ENCODE data around the gene ALG14. TPM values are rescaled to one million over a fixed set of nuclear protein-coding genes. Genes with fewer than 3 reads are reported as not detected.

ALG14 gene
- total and polyA plus RNA-seq, 2 of the 4 experiments (the other 2 are of a cell fraction) = 1.7 to 2.0 TPM

GRCh38 chr1:95041491-95042165 lies 31.1 kb downstream of the ALG14 start:
- ChIA-PET CTCF (interaction anchor here (0.5 to 1.8 kb wide), 33 partner anchors 12 to 525 kb away, joined by 3 to 35 read pairs (median 5); no protein-coding TSS in a partner anchor), POLR2A (ENCODE audit: unreplicated experiment) (interaction anchor here (0.6 to 0.7 kb wide), 2 partner anchors 114 to 205 kb away, joined by 3 read pairs; partner anchors contain the start of gene CNN3)
- TF ChIP-seq CHD1 (IDR thresholded peaks at IDR 0.05; ENCODE audit: low read depth, low read length) = no peak
- TF ChIP-seq POLR2A (IDR thresholded peaks at IDR 0.05; ENCODE audit: low read depth, low read length) = peak; percentile 62; the same call in 1 of the 2 replicates
- TF ChIP-seq BHLHE40 (IDR thresholded peaks at IDR 0.05; ENCODE audit: low read depth, low read length) = no peak
- peak; percentile 100 for TF ChIP-seq RAD21 (IDR thresholded peaks at IDR 0.05; ENCODE audit: low read length)
- TF ChIP-seq, protein P1, sequence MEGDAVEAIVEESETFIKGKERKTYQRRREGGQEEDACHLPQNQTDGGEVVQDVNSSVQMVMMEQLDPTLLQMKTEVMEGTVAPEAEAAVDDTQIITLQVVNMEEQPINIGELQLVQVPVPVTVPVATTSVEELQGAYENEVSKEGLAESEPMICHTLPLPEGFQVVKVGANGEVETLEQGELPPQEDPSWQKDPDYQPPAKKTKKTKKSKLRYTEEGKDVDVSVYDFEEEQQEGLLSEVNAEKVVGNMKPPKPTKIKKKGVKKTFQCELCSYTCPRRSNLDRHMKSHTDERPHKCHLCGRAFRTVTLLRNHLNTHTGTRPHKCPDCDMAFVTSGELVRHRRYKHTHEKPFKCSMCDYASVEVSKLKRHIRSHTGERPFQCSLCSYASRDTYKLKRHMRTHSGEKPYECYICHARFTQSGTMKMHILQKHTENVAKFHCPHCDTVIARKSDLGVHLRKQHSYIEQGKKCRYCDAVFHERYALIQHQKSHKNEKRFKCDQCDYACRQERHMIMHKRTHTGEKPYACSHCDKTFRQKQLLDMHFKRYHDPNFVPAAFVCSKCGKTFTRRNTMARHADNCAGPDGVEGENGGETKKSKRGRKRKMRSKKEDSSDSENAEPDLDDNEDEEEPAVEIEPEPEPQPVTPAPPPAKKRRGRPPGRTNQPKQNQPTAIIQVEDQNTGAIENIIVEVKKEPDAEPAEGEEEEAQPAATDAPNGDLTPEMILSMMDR (conservative IDR thresholded peaks at IDR 0.05; ENCODE audit: low read depth, low read length) = peak; percentile 97
- TF ChIP-seq SMC3 (IDR thresholded peaks at IDR 0.05; ENCODE audit: low read depth, low read length) = peak; percentile 99
- TF ChIP-seq, protein P2, sequence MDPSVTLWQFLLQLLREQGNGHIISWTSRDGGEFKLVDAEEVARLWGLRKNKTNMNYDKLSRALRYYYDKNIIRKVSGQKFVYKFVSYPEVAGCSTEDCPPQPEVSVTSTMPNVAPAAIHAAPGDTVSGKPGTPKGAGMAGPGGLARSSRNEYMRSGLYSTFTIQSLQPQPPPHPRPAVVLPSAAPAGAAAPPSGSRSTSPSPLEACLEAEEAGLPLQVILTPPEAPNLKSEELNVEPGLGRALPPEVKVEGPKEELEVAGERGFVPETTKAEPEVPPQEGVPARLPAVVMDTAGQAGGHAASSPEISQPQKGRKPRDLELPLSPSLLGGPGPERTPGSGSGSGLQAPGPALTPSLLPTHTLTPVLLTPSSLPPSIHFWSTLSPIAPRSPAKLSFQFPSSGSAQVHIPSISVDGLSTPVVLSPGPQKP (IDR thresholded peaks at IDR 0.05; ENCODE audit: borderline replicate concordance, low read depth, low read length) = no peak
- TF ChIP-seq MAZ (IDR thresholded peaks at IDR 0.05; ENCODE audit: borderline replicate concordance, low read depth, low read length) = peak; percentile 29; the same call in 1 of the 2 replicates
- TF ChIP-seq RFX5 (IDR thresholded peaks at IDR 0.05; ENCODE audit: low read depth, low read length) = no peak
- TF ChIP-seq CEBPB (IDR thresholded peaks at IDR 0.05; ENCODE audit: low read depth, low read length) = 0 out of 2 replicates have a peak, but pooled peaks have one; percentile 1
- Histone ChIP-seq H3K14ac (replicated peaks; ENCODE audit: low read depth, low read length) (no peak overlapping the region; the same call in 1 of the 2 replicates), H3K79me1 (ENCODE audit: low read depth in 1 of 2, low read length in 2 of 2) (peaks cover 7 to 17% of the 10 kb centered on the region in 2 experiments; a peak in 3 of 4 replicates), H3K4me1 (ENCODE audit: control insufficient read depth, insufficient read depth, low read length) (peaks cover 5% of the 10 kb centered on the region), H3K9me1 (ENCODE audit: insufficient read depth, low read length) (no peaks in the 10 kb centered on the region; the same call in 1 of the 2 replicates), H4K8ac (ENCODE audit: low read depth in 2 of 2, low read length in 2 of 2) (peak overlapping the region in 1 of 2 experiments; percentile 52; a peak in 2 of 4 replicates), H2BK5ac (ENCODE audit: low read depth, low read length, poor library complexity, severe bottlenecking) (no peak overlapping the region), H2AFZ (replicated peaks; ENCODE audit: low read length, poor library complexity) (no peak overlapping the region), H2AK9ac (replicated peaks; ENCODE audit: low read depth, low read length, poor library complexity) (no peak overlapping the region), H3K27ac (ENCODE audit: insufficient read depth, low read length) (no peak overlapping the region), H2AK5ac (ENCODE audit: low read depth, low read length) (no peak overlapping the region; the same call in 1 of the 2 replicates), H3K4me3 (ENCODE audit: insufficient read depth, low read depth, low read length) (no peak overlapping the region), H2BK120ac (ENCODE audit: low read depth, low read length) (peak overlapping the region; percentile 44), H3K18ac (ENCODE audit: low read depth, low read length) (no peak overlapping the region), H2BK15ac (ENCODE audit: low read depth, low read length) (peak overlapping the region; percentile 10; the same call in 1 of the 3 replicates), H3K36me3 (ENCODE audit: control insufficient read depth, insufficient read depth, low read length) (no peaks in the 10 kb centered on the region), H3K9ac (ENCODE audit: low read depth, low read length) (0 out of 2 replicates have a peak overlapping the region, but pooled peaks have one; percentile 3), H3K56ac (ENCODE audit: extremely low read depth, insufficient read depth, low read length) (no peak overlapping the region), H3K4me2 (ENCODE audit: low read depth, low read length) (no peak overlapping the region), H3K4ac (ENCODE audit: low read depth, low read length) (peak overlapping the region; percentile 55; the same call in 1 of the 2 replicates), H3K27me3 (ENCODE audit: control insufficient read depth, insufficient read depth, low read length) (no peaks in the 10 kb centered on the region), H4K20me1 (ENCODE audit: insufficient read depth, low read length) (no peaks in the 10 kb centered on the region), H2BK20ac (ENCODE audit: low read depth, low read length) (peak overlapping the region; percentile 38; the same call in 1 of the 2 replicates), H4K91ac (ENCODE audit: insufficient read depth, low read depth, low read length) (no peak overlapping the region), H3K9me3 (ENCODE audit: control insufficient read depth, insufficient read depth, low read length) (no peaks in the 10 kb centered on the region), H3K23ac (ENCODE audit: low read depth, low read length) (no peak overlapping the region), H4K5ac (ENCODE audit: low read depth, low read length) (no peak overlapping the region)
- in situ Hi-C loops (cut with MboI; ENCODE audit: low sequenced_read_pairs) (loop anchor here (5.0 kb wide), 2 partner anchors 189 to 519 kb away; no protein-coding TSS in a partner anchor), dilution Hi-C loops (cut with HindIII; ENCODE audit: low sequenced_read_pairs, unreplicated experiment) (no loop called here), intact Hi-C loops (cut with micrococcal nuclease) (loop anchor here (1.0 to 5.0 kb wide), 4 partner anchors 116 to 559 kb away; no protein-coding TSS in a partner anchor)
- DNase-seq (peak; percentile 92), ATAC-seq (ENCODE audit: low read depth) (peak; percentile 83)
- no TSS peak for BruUV-seq (replicated peaks)
- WGBS, 2 experiments (ENCODE audit: extremely low coverage in 2 of 2, insufficient read length in 1 of 2) = no CpG with 5 or more reads among the region's 2 CpGs
